GM21360 (cell line): ENCODE data around the gene ALG3.

Experiments
- ATAC-seq: cut with Tn5 transposase; IDR thresholded peaks from one replicate; pipeline ENCODE4 v1.9.1; 2021; ENCODE audit warnings: mild to moderate bottlenecking, moderate library complexity; ENCODE audit not compliant: unreplicated experiment

Gene ALG3

GRCh38 chr3:184236033-184236410 is 12.7 kb downstream of the ALG3 start:
- no peak for ATAC-seq

- ATAC-seq: no peak
Measured at GRCh38 chr3:184235381-184236032, 13.3 kb downstream of the ALG3 start.

DNA sequence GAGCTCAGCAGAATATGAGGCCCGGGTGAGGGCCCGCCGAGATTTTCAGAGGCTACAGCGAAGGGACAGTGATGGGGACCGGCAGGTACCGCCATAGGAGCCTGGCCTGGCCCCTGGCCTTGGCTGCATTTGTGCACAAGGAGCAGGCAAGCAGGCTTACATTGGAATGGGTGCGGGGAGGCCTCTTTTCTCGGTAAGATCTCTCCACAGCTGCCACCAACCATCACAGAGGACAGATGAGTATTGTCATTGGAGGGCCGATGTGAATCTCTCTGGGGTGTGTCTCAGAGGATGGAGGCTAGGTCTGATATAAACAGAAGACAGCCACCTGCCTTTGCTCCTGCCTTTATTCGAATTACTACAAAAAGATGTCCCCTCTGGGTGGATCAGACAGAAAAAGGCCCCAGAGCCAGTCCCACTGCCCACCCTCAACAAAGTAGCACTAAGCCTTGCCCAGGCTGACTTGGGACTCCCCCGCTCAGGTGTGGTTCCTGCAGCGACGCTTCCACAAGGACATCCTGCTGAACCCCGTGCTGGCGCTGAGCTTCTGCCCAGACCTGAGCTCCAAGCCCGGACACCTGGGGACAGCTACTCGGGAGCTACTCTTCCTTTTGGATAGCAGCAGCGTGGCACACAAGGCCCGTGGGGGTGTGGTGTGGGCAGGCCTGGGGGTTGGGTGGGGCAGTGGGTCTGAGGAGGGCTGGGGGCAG is 13.9 kb downstream of the ALG3 start:
- no peak for ATAC-seq

- no peak for ATAC-seq
Measured at GRCh38 chr3:184234224-184234623, 14.5 kb downstream of the ALG3 start.

- no peak for ATAC-seq
Measured at GRCh38 chr3:184233127-184233843, 15.5 kb downstream of the ALG3 start.

GRCh38 chr3:184231671-184232070 is 17.1 kb downstream of the ALG3 start:
- ATAC-seq: no peak

DNA sequence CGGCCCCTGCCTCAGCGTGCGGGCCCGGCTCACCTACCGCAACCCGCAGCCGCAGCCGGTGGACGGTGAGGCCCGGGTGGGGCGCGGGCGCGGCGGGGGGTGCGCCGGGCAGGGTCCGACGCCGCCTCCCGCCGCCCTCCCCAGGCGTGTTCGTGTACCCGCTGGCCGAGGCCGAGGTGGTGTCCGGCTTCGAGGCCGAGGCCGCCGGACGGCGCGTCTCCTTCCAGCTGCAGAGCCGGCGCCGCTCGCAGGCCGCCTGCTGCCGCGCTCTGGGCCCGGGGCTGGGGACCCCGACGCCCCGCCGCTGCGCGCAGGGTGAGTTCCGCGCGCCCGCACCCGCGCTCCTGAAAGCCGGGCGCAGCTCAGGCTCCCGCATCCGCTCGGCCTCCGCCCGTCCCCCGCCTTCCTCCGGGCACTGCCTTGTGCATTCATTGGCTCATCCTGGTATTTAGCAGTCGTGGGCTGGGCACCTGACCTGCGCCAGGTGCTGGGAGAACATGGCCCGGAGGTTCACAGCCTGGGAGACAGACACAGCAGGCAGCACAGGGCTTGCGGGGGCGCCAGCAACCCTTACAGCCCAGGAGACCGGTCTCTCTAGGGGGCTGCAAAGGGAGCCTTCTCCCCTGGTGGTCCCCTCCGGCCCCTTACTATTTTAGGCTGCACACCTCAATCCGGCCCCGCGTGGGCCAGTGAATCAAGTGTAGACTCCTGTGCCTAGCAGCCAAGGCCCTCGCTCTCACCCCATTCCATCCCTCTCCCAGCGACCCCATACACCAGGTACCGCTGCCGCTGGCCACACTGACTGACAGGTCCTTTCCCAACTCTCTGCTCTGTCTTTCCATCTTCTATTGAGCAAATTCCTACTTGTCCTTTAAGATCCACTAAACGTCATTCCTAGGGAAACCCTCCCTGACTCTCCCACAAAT is 17.9 kb downstream of the ALG3 start:
- ATAC-seq: no peak

DNA sequence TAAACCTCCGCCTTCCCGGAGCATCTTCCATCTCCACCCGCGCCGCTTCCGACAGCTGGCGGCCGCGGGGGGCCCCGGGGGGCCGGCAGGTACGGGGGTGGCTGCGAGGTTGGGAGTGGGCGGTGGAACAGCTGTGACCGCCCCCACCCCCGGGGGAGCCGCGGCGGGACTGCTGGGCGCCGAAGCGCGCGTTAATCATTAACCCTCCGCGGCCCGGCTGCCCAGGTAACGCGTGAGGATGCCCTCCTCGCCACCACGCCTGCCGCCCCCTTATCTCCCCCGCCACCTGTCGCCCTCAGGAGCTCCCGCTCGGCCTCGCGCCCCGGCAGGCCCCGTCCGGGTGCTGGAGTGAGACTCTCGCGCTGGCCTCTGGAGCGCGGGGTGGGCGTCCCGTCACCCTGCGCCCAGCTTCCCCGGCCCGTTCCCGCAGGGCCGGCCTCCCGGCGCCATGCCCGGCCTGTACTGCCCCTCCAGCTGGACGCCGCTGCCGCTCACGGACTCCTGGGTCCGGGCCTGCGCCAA is 18.6 kb downstream of the ALG3 start:
- no peak for ATAC-seq

DNA sequence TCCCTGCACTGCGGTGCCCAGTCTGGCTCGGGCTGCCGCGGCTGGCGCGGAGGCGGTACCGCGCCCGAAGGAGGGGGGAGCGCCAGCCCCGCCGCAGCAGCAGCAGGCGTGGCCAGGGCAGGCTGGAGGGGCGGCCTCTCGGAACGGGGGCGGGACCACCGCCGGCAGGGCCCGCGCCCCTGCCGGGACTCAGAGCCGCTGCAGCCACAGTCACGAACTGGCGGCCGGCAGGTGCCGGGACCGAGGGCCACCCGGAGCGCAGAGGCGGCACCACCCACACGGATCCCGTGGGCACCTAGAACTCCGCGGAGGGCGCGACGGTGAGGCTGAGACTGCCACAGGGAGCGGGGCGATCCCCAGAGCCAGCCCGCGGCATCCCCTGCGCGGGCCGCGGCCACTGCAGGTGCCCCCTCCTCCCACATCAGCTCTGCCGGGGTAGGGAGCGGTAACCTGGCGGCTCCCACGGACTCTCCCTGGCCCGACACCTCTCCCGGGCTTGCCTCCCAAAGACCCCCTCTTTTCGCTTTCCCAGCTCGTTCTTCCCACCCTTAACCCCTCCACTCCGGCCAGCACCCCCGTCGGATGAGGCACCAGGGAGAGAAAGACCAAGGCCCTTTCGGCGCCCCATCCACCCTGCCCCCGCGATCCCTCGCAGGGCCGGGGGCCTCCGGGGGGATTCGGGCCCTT is 19.2 kb downstream of the ALG3 start, which contains the start of gene VWA5B2:
VWA5B2 (plus strand) TSS at position 192 of the 687 bp plus-strand sequence. CDS start 944 bp downstream, outside the sequence.
- ATAC-seq: peak; percentile 74

DNA sequence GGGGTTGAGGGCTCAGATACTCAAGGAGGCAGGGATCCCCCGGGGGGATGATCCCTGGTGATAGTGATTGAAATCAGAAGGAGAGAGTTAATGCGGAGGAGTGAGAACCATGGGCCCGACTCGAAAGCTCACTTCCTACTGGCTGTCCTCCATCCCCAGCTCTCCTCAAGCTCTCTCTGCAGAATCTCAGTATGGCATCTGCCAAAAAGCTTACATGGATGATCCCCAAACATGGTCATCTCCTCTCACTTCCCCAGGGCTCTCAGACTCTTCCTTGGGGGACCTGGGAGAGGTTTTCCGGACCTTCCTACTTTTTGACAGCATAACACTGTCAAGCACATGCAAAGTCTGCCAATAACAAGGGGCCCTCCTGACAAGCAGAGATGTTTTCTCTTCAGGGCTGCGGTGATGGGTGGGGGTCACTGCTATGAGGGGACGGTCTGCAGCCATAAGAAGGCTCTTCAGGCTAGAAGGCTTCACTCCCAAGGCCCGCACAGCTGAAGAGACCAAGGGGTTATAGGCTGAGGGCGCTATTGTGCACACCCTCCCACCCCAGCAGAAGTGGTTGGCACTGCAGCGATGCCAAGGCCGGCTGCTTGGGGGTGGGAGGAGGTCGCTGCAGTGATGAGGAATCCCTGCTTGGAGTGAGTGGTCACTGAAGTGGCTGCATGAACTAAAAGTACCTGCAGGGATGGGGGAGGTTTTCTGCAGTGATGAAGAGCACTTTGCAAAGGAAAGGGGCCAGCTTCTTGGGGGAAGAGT is 20.2 kb downstream of the ALG3 start:
- no peak for ATAC-seq

DNA sequence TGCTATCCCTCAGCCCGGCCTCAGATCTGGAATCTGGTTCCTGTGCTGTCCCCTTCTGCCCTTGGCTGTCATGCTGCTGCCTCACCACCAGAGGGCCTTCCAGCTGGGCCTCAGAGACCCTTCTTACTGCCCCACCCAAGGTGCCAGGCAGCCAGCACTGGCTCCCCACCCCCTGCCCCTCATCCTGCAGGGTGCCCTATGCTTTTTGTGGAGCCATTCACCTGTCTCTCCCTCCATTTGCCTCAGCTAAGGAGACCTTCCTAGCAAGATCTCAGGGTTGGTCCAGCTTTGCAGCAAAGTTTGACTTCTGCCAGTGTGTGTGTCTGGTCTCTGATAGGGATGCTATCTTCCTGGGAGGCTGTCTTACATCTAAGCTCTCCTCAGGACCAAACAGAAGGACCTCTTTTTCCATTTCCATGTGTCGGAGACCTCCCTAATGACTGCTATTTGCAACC is 21.3 kb downstream of the ALG3 start:
- no peak for ATAC-seq

GRCh38 chr3:184223946-184224345 is 24.8 kb downstream of the ALG3 start:
- ATAC-seq: no peak

DNA sequence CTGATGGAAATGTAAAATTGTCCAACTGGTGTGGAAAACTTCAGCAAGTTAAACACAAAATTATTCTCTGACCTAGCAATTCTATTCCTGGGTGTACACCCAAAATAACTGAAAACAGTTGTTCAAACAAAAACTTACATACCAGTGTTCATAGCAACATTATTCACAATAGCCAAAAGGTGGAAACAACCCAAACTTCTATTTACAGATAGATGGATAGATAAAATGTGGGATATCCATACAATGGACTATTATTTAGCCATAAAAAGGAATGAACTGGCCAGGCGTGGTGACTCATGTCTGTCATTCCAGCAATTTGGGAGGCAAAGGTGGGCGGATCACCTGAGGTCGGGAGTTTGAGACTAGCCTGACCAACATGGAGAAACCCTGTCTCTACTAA is 26.2 kb downstream of the ALG3 start:
- ATAC-seq: no peak

DNA sequence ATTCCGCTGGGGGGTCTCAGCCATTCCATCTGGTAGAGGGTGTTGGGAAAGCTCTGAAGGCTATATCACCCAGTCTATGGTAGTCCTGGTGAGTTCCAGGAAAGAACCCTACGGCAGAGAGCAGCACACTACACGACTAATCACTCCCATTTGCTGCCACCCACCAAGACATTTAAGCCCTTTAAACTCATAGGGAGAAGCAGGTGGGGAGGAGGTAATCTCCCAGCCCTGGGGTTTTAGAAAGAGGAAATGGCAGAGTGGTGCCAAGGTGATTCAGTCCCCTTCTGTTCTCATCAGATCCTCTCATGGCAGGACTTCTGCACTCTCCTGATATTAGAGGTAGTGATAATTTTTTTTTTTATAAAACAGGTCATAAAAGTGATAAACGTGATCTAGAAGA is 29.9 kb downstream of the ALG3 start:
- no peak for ATAC-seq

- ATAC-seq: no peak
Measured at GRCh38 chr3:184211718-184212117, 37.0 kb downstream of the ALG3 start.

DNA sequence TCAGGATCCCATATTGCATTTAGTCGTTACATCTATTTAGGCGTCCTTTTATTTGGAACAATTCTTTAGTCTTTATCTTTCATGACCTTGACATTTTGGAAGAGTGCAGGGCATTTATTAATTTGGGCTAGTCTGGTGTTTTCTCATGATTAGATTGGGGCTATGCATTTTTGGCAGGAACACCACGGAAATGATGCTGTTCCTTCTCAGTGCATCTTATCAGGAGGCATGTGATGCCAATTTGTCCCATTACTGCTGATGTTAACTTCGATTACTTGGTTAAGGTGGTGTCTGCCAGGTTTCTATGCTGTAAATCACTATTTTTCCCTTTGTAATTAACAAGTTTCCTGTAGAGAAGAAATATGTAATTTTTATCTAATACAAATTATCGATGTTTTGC is 37.5 kb downstream of the ALG3 start:
- ATAC-seq: no peak

DNA sequence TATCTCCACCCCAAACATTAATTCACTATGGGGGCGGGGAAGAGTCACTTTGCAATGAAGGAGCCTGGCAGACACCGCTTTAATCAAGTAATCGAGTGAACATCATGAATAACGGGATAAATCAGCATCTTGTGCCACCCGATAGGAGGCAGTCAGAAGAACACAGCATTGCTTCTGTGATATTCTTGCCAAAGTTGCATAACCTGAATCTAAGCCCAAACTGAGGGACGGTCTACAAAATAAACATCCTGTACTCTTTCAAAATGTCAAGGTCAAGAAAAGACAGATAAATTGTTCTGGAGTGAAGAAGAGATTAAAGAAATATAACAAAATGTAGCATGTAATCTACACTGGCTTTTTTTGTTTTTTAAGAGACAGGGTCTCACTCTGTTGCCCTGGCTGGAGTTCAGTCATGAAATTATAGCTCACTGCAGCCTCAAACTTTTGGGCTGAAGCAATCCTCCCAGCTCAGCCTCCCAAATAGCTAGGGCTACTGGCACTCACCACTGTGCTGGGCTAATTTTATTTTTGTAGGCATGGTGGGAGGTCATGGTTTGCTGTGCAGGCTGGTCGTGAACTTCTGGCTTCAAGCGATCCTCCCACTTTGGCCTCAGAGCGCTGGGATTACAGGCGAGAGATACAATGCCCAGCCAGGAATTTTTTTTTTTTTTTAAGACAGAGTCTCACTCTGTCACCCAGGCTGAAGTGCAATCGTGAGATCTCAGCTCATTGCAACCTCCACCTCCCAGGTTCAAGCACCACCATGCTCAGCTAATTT is 39.4 kb downstream of the ALG3 start:
- no peak for ATAC-seq

- ATAC-seq: no peak
Measured at GRCh38 chr3:184203526-184203925, 45.2 kb downstream of the ALG3 start.

DNA sequence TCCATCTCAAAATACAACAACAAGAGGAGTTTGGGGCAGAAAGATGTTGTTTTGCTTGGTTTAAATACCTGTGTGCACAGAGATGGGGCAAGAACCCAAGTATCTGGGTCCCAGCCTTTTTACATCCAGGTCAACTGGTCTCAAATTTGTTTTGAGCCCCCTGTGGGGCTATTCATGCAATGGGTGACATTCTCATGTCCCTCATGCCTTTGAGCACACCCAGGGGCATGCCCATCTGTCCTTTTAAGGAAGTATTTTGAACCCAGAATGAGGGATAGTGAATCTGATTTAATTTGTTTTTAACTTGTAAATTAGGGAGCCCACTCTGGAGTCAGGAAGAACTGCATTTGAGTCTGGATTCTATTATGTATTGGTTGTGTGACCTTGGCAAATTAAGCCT is 47.9 kb downstream of the ALG3 start:
- ATAC-seq: no peak
